IPS-18c (cell line): ENCODE data around the gene PTPRD.

Source experiments
- H3K4me3 ChIP-seq: 2 replicates; pipeline ENCODE4 v1.7.0; 2013; ENCODE audit warnings: low read depth, mild to moderate bottlenecking, low read length, moderate library complexity; ENCODE audit not compliant: insufficient read depth
- H3K9me3 ChIP-seq: one replicate; pipeline ENCODE4 v1.6.1; 2013; ENCODE audit warnings: mild to moderate bottlenecking, low read length, moderate library complexity; ENCODE audit not compliant: control insufficient read depth, insufficient read depth

The PTPRD gene

GRCh38 chr9:8640761-8641160, 1972.0 kb downstream of the PTPRD start:
- no peak overlapping the region for H3K4me3 ChIP-seq
- H3K9me3 ChIP-seq, result no peaks in the 10 kb centered on the region

- H3K4me3 ChIP-seq, result no peak overlapping the region
- H3K9me3 ChIP-seq, result no peaks in the 10 kb centered on the region
Observed at GRCh38 chr9:8637626-8638025, 1975.2 kb downstream of the PTPRD start.

DNA sequence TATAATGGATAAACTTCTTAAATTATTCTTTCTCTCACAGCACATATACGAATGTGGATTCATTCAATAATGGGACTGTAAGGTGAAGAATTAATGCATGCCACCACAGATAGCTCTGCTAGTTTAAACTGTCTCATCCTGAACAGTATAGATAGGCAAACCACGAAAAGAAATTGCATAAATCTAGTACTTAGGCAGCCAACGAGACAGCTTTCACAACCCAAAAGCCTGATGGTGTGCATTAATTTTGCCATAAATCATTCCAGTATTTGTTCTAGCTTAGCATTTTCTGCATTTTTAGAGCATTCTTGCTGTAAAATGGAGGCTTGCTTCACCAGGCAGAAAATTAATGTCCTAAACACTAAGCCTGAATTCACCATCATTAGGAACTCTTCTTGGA, 1979.0 kb downstream of the PTPRD start:
- Histone ChIP-seq H3K4me3 (no peak overlapping the region), H3K9me3 (no peaks in the 10 kb centered on the region)

DNA sequence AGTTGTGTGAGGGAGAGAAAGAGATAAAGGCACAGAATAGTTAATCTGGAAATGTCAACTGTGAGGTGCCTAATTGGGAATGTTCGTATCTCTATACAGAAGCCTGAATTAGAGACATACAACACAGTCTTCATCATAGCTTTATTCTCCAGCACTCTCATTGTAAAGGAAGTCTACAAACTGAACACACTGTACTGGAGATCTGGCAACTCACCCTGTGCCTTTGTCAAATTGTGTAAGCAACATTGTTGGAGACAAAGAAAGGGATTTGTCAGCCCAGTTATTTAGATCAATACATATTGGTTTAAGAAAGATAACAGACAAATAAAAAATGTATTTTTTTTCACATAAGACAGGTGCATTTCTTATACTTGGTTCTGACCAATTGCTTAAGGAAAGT, 1980.3 kb downstream of the PTPRD start:
- H3K4me3 ChIP-seq, result no peak overlapping the region
- H3K9me3 ChIP-seq, result no peaks in the 10 kb centered on the region

DNA sequence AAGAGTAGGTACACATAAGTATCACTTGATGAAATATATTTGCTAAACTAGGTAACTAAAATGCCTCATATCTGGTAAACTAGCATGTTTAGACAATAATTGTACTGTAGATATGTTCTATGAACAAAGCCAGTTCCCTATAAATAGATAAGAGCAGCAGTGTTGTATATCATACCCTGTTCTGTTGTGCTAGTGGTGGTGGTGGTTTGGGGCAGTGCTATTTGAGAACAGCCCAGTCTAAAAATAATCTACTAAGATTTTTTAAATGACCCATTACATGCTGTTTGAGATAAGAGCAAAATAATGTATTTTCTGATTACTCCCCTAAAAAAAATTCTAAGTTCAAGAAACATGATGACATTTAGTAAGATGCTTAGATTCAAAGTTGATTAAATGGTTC, 1984.0 kb downstream of the PTPRD start:
- Histone ChIP-seq H3K4me3 (no peak overlapping the region), H3K9me3 (no peaks in the 10 kb centered on the region)

- Histone ChIP-seq H3K4me3 (no peak overlapping the region), H3K9me3 (no peaks in the 10 kb centered on the region)
Observed at GRCh38 chr9:8627976-8628679, 1984.7 kb downstream of the PTPRD start.

GRCh38 chr9:8622871-8623270, 1989.9 kb downstream of the PTPRD start:
- no peaks in the 10 kb centered on the region for H3K9me3 ChIP-seq
- H3K4me3 ChIP-seq, result no peak overlapping the region

DNA sequence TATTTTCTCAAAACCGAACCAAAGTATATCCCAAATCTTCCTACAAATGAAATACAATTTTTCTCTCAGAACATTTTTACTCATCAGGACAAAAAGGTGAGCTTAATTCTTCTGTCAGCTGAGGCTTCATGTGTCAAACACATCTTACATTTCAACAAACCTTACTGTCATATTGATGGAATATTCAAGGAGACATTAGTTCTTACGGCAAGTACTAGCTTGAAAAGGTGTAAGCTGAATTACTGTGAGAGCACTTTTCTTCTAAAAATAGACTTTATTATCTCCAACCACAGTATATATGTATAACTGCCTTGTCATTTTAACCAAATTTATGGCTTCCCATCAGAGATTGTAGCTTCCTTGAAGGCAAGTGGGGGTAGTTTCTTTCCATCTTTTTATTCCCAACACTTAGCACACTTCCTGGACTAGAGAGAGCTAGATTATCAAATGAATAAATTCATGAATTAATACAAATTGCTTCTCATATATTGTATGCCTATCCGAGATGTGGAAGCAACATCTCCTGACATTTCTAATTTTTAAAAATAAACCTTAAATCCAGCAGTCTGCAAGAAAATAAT, 1990.5 kb downstream of the PTPRD start:
- Histone ChIP-seq H3K4me3 (no peak overlapping the region), H3K9me3 (no peaks in the 10 kb centered on the region)

- H3K4me3 ChIP-seq, result no peak overlapping the region
- no peaks in the 10 kb centered on the region for H3K9me3 ChIP-seq
Observed at GRCh38 chr9:8621416-8621815, 1991.4 kb downstream of the PTPRD start.

GRCh38 chr9:8616414-8616813, 1996.4 kb downstream of the PTPRD start:
- Histone ChIP-seq H3K9me3 (no peaks in the 10 kb centered on the region), H3K4me3 (no peak overlapping the region)

DNA sequence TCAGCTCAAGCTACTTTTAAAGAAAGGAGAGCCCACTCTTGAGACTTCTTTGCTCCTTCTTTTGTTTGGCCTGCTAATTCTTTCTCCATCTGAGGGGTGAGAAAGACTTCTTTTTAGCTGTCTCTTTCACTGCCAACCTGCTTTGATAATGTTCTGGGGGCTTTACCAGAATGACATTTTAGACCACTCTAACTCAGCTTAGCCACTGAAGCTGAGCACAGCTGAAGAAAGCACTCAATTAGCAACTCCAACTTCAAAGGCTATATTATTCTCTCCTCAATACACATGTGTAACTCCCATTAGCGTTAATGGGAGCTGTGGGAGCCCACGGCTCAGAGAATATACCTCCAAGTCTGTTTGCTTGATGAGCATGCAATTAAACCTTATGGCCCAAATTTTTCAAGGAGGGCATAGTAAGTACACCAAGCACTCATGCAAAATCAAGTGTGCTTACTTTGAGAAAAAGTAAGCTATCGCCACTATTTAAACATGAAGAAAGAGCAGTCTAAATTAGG, 1997.8 kb downstream of the PTPRD start:
- Histone ChIP-seq H3K9me3 (no peaks in the 10 kb centered on the region), H3K4me3 (no peak overlapping the region)

DNA sequence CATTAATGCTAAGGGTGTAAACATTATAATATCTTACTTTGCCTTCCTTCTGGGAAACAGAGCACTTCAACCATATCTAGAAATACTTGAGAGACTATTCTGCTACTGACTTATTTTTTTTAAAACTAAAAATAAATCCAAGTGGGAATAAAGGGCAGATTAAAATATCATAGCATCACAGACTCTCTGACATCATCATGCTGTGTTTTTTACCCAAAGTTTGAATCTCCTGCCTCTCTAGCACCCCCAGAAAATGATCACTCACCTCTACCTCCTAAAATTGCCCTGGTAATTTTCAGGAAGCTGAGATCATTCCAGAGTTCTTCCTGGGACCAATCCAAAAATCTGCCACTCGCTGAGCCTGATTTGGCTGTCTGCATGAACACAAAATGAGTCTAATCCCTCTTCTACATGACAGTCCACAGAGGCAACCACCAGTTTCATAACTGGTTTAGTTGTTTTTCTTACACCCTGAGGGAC, 1999.4 kb downstream of the PTPRD start:
- H3K4me3 ChIP-seq, result no peak overlapping the region

DNA sequence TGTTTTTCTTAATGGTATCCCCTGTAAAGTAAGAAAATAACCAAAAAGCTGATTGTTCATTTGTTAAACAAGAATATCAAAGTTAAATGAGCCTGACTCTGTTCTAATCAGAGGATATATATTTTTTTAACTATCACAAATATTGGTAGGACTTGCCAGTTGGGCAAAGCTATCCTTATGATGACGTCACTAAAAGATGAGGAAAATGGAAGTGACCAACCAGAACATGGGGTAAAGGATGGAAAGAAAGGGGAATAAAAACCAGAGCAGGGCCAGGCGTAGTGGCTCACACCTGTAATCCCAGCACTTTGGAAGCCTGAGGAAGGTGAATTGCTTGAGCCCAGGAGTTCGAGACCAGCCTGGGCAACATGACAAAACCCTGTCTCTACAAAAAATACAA, 2001.6 kb downstream of the PTPRD start:
- no peak overlapping the region for H3K4me3 ChIP-seq

More for the DNA sequence above, 1999.4 kb downstream of the PTPRD start:
- no peaks in the 10 kb centered on the region for H3K9me3 ChIP-seq

GRCh38 chr9:8610256-8610655, 2002.5 kb downstream of the PTPRD start:
- no peak overlapping the region for H3K4me3 ChIP-seq
- H3K9me3 ChIP-seq, result no peaks in the 10 kb centered on the region

More for the DNA sequence above, 2001.6 kb downstream of the PTPRD start:
- no peaks in the 10 kb centered on the region for H3K9me3 ChIP-seq

- no peak overlapping the region for H3K4me3 ChIP-seq
Observed at GRCh38 chr9:8605096-8605495, 2007.7 kb downstream of the PTPRD start.

GRCh38 chr9:8604201-8604600, 2008.6 kb downstream of the PTPRD start:
- Histone ChIP-seq H3K9me3 (no peaks in the 10 kb centered on the region), H3K4me3 (no peak overlapping the region)

More at GRCh38 chr9:8605096-8605495, 2007.7 kb downstream of the PTPRD start:
- H3K9me3 ChIP-seq, result no peaks in the 10 kb centered on the region

- H3K4me3 ChIP-seq, result no peak overlapping the region
- H3K9me3 ChIP-seq, result no peaks in the 10 kb centered on the region
Observed at GRCh38 chr9:8600914-8601680, 2011.7 kb downstream of the PTPRD start.

DNA sequence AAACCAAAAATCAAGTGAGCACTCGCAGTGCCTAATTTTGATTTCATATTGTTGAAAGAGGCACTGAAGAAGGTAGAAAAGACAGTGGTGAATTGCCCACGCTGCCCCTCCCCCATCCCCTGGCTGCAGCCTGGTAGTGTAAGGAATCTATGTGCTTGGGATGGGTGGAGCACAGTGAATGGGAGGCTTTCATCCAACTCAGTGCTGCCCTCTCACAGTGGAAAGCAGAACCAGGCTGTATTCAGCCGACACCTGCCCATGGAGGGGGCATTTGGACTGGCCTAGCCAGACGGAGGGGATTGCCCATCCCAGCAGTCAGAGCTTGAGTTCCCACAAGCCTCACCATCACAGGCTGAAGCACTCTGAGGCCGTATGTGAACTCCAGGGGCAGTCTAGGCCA, 2012.9 kb downstream of the PTPRD start:
- Histone ChIP-seq H3K9me3 (no peaks in the 10 kb centered on the region), H3K4me3 (no peak overlapping the region)
